ENCODE measurements around the gene FPGT. TPM values are rescaled to one million over a fixed set of nuclear protein-coding genes. Genes with fewer than 3 reads are reported as not detected.

FPGT gene
- total and polyA plus RNA-seq, 2 donors (not counting 1 experiment from before 2014, with no cell fraction given), result 2.1 to 10.7 TPM

GRCh38 chr1:74215229-74215628 is 17.2 kb downstream of the FPGT start:
- Histone ChIP-seq H3K79me2 (ENCODE audit: control insufficient read depth, insufficient read depth, low read length) (no peaks in the 10 kb centered on the region), H4K20me1 (ENCODE audit: control insufficient read depth, insufficient read depth, low read length, poor library complexity, severe bottlenecking) (no peaks in the 10 kb centered on the region), H3K36me3 (replicated peaks in 1 of 2; ENCODE audit: control extremely low read depth in 1 of 2, control insufficient read depth in 1 of 2, extremely low read depth in 1 of 2, insufficient read depth in 2 of 2, low read length in 1 of 2) (no peaks in the 10 kb centered on the region), H3K4me1 (ENCODE audit: control insufficient read depth in 2 of 2, insufficient read depth in 2 of 2, low read length in 2 of 2) (no peaks in the 10 kb centered on the region), H3K4me3 (ENCODE audit: control extremely low read depth in 1 of 5, extremely low read depth in 1 of 5, insufficient read depth in 1 of 5, low read depth in 2 of 5, low read length in 4 of 5) (no peak overlapping the region), H3K9ac (ENCODE audit: low read length) (no peak overlapping the region), H3K9me3 (ENCODE audit: control extremely low read depth in 1 of 3, control insufficient read depth in 2 of 3, insufficient read depth in 1 of 3, low read length in 2 of 3) (no peaks in the 10 kb centered on the region), H3K27me3 (replicated peaks in 1 of 4; ENCODE audit: control extremely low read depth in 1 of 4, control insufficient read depth in 3 of 4, insufficient read depth in 4 of 4, low read length in 3 of 4) (no peaks in the 10 kb centered on the region), H3K4me2 (replicated peaks; ENCODE audit: low read depth, low read length, poor library complexity, severe bottlenecking) (no peak overlapping the region), H2AFZ (ENCODE audit: insufficient read depth, low read depth, low read length, poor library complexity, severe bottlenecking) (no peak overlapping the region), H3K27ac (ENCODE audit: low read length in 2 of 2) (no peak overlapping the region)
- ChIA-PET CTCF (no interaction called here), POLR2A (no interaction called here)
- Mint-ChIP-seq H3K4me1 (no peaks in the 10 kb centered on the region), H3K9me3 (ENCODE audit: insufficient read depth) (no peaks in the 10 kb centered on the region), H3K27me3 (no peaks in the 10 kb centered on the region), H3K4me3 (no peak overlapping the region), H3K27ac (no peak overlapping the region)
- no peak for DNase-seq
- intact Hi-C loops (cut with micrococcal nuclease), result no loop called here
- no CpG with 5 or more reads among the region's 1 CpG for WGBS (ENCODE audit: insufficient coverage)
- ATAC-seq (ENCODE audit: low read depth), result no peak
- TF ChIP-seq EZH2 (IDR thresholded peaks at IDR 0.05; ENCODE audit: borderline replicate concordance, insufficient read depth, low read depth, low read length, poor library complexity, severe bottlenecking) (no peak), CTCF (IDR thresholded peaks at IDR 0.05) (no peak)

- POLR2A ChIA-PET, result no interaction called here
- Histone ChIP-seq H2AFZ (ENCODE audit: insufficient read depth, low read depth, low read length, poor library complexity, severe bottlenecking) (no peak overlapping the region), H3K36me3 (replicated peaks in 1 of 2; ENCODE audit: control extremely low read depth in 1 of 2, control insufficient read depth in 1 of 2, extremely low read depth in 1 of 2, insufficient read depth in 2 of 2, low read length in 1 of 2) (no peaks in the 10 kb centered on the region), H4K20me1 (ENCODE audit: control insufficient read depth, insufficient read depth, low read length, poor library complexity, severe bottlenecking) (no peaks in the 10 kb centered on the region), H3K4me2 (replicated peaks; ENCODE audit: low read depth, low read length, poor library complexity, severe bottlenecking) (no peak overlapping the region), H3K4me1 (ENCODE audit: control insufficient read depth in 2 of 2, insufficient read depth in 2 of 2, low read length in 2 of 2) (no peaks in the 10 kb centered on the region), H3K4me3 (ENCODE audit: control extremely low read depth in 1 of 5, extremely low read depth in 1 of 5, insufficient read depth in 1 of 5, low read depth in 2 of 5, low read length in 4 of 5) (no peak overlapping the region), H3K9ac (ENCODE audit: low read length) (no peak overlapping the region), H3K79me2 (ENCODE audit: control insufficient read depth, insufficient read depth, low read length) (no peaks in the 10 kb centered on the region), H3K27ac (ENCODE audit: low read length in 2 of 2) (no peak overlapping the region), H3K27me3 (replicated peaks in 1 of 4; ENCODE audit: control extremely low read depth in 1 of 4, control insufficient read depth in 3 of 4, insufficient read depth in 4 of 4, low read length in 3 of 4) (no peaks in the 10 kb centered on the region), H3K9me3 (ENCODE audit: control extremely low read depth in 1 of 3, control insufficient read depth in 2 of 3, insufficient read depth in 1 of 3, low read length in 2 of 3) (peaks cover 2 to 8% (median 3%) of the 10 kb centered on the region in 3 donors)
- Mint-ChIP-seq H3K9me3 (ENCODE audit: insufficient read depth) (peaks cover 13% of the 10 kb centered on the region), H3K4me1 (no peaks in the 10 kb centered on the region), H3K27ac (no peak overlapping the region), H3K27me3 (no peaks in the 10 kb centered on the region), H3K4me3 (no peak overlapping the region)
- CTCF ChIA-PET, result no interaction called here
- TF ChIP-seq EZH2 (IDR thresholded peaks at IDR 0.05; ENCODE audit: borderline replicate concordance, insufficient read depth, low read depth, low read length, poor library complexity, severe bottlenecking) (no peak), CTCF (IDR thresholded peaks at IDR 0.05) (no peak)
- ATAC-seq (ENCODE audit: low read depth), result no peak
- DNase-seq, result no peak
- 93% methylated on average over 5 of the region's 5 CpGs for WGBS (ENCODE audit: insufficient coverage)
- intact Hi-C loops (cut with micrococcal nuclease), result no loop called here
Measured at GRCh38 chr1:74222701-74223100, 24.7 kb downstream of the FPGT start.

All from B cell (primary cell).